ENCODE results near the gene IRS1.

The IRS1 gene

DNA sequence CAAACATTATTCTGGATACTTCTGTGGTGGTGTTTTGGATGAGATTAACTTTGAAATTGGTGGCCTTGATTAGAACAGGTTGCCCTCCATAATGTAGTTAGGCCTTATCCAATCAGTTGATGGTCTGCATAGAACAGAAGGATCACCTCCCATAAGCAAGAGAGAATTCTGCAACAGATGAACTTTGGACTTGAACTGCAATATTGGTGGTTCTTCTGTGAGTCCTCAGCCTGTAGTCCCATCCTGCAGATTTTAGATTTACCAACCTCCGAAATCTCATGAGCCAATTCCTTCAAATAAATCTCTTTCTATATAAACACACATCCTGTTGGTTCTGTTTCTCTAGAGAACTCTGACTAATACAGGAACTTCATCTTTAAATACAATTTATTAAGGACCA is 81.9 kb downstream of the IRS1 start:
- POLR2A ChIA-PET: no interaction called here
- no peak for DNase-seq (ENCODE audit: low read depth, low spot score)
- no peak overlapping the region for H3K4me3 ChIP-seq (ENCODE audit: low read depth, low read length)
- TF ChIP-seq, protein P1, sequence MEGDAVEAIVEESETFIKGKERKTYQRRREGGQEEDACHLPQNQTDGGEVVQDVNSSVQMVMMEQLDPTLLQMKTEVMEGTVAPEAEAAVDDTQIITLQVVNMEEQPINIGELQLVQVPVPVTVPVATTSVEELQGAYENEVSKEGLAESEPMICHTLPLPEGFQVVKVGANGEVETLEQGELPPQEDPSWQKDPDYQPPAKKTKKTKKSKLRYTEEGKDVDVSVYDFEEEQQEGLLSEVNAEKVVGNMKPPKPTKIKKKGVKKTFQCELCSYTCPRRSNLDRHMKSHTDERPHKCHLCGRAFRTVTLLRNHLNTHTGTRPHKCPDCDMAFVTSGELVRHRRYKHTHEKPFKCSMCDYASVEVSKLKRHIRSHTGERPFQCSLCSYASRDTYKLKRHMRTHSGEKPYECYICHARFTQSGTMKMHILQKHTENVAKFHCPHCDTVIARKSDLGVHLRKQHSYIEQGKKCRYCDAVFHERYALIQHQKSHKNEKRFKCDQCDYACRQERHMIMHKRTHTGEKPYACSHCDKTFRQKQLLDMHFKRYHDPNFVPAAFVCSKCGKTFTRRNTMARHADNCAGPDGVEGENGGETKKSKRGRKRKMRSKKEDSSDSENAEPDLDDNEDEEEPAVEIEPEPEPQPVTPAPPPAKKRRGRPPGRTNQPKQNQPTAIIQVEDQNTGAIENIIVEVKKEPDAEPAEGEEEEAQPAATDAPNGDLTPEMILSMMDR (IDR thresholded peaks at IDR 0.05; ENCODE audit: insufficient read depth, low read length, missing control alignments): no peak
- CTCF ChIA-PET: no interaction called here

DNA sequence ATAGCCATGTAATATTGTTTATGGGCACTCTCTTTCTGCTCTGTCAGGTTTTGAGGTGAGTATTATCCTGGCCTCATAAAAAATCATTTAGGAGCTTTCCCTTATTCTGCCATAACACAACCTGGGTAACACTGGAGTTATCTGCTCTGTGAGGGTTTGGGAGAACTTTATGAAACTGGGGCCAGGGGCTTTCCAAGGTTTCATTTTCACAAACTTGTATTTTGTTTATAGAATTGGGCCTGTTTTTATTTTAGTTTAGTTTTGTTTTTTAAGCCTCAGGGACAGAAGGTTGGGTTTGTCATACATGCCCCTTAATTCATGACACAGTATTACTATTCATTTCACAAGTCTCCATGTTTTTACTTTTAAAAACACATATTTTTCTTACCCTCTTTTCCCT is 83.5 kb downstream of the IRS1 start:
- TF ChIP-seq, protein P1 (IDR thresholded peaks at IDR 0.05; ENCODE audit: insufficient read depth, low read length, missing control alignments): no peak
- CTCF ChIA-PET: no interaction called here
- POLR2A ChIA-PET: no interaction called here
- H3K4me3 ChIP-seq (ENCODE audit: low read depth, low read length): no peak overlapping the region
- no peak for DNase-seq (ENCODE audit: low read depth, low spot score)

DNA sequence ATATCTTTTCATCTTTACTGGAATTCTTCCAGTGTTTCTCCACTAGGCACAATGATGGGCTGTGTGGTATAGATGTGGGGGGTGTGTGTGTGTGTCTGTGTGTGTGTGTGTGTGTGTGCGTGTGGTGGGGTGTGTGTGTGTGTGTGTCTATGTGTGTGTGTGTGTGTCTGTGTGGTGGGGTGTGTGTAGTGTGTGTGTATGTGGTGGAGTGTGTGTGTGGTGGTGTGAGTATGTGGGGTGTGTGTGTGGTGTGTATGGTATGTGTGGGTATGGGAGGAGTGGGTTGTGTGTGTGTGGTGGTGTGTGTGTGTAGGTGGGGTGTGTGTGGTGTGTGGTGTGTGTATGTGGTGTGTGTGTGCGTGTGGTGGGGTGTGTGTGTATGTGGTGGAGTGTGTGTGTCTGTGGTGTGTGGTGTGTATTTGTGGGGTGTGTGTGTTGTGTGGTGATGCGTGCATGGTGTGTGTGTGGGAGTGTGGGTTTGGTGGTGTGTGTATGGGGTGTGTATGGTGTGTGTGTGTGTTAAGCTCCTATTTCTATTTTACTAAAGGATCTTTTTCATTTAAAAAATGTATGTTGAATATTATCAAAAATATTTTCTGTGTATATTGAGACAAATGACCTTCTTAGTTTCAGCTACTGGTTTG is 84.2 kb downstream of the IRS1 start:
- CTCF ChIA-PET: no interaction called here
- TF ChIP-seq, protein P1 (IDR thresholded peaks at IDR 0.05; ENCODE audit: insufficient read depth, low read length, missing control alignments): no peak
- POLR2A ChIA-PET: no interaction called here
- no peak overlapping the region for H3K4me3 ChIP-seq (ENCODE audit: low read depth, low read length)
- DNase-seq (ENCODE audit: low read depth, low spot score): no peak

DNA sequence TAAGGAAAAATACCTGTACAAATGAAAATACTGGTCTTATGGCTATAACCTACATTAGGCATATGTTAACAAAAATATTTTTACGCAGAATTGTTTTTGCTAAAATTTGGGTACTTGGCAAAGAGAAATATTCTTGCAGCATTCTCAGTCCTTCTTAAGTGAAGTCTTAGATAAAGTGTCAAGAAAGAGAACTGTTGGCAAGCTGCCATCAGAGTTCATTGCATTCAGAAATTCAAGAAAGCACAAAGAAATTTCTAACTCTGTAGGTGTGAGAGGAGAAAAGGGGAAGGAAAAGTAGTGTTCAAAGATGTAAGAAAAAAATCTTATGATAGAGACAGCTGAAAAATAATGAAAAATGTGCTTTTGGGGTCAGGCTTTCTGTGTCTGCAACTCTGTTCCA is 86.7 kb downstream of the IRS1 start:
- POLR2A ChIA-PET: no interaction called here
- CTCF ChIA-PET: no interaction called here

DNA sequence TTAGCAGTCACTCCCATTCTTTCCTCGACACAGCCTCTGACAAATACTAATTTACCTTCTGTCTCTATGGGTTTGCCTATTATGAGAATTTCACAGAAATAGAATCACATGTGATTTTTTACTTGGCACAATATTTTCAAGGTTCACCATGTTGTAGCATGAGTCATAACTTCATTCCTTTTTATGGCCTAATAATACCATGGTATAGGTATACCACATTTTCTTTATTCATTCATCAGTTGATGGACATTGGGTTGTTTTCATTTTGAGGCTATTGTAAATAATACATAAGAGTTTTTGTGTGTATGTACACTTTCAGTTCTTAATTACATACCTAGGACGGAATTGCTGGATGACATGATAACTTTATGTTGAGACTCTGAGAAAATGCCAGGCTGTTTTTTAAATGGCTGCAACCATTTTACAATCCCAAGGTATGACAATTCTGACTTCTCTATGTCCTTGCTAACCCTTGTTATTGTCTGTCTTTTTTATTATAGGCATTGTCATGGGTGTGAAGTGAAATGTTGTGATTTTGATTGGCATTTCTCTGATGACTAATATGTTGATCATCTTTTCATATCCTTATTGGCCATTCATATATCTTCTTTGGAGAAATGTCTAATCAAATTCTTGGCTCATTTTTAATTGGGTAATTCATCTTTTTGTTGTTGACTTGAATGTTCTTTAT is 87.9 kb downstream of the IRS1 start:
- ChIA-PET POLR2A (no interaction called here), CTCF (no interaction called here)
- no peak for DNase-seq (ENCODE audit: low read depth, low spot score)
- no peak overlapping the region for H3K4me3 ChIP-seq (ENCODE audit: low read depth, low read length)
- TF ChIP-seq, protein P1 (IDR thresholded peaks at IDR 0.05; ENCODE audit: insufficient read depth, low read length, missing control alignments): no peak

More for the DNA sequence above, 86.7 kb downstream of the IRS1 start:
- DNase-seq (ENCODE audit: low read depth, low spot score): no peak
- H3K4me3 ChIP-seq (ENCODE audit: low read depth, low read length): no peak overlapping the region
- TF ChIP-seq, protein P1 (IDR thresholded peaks at IDR 0.05; ENCODE audit: insufficient read depth, low read length, missing control alignments): no peak

DNA sequence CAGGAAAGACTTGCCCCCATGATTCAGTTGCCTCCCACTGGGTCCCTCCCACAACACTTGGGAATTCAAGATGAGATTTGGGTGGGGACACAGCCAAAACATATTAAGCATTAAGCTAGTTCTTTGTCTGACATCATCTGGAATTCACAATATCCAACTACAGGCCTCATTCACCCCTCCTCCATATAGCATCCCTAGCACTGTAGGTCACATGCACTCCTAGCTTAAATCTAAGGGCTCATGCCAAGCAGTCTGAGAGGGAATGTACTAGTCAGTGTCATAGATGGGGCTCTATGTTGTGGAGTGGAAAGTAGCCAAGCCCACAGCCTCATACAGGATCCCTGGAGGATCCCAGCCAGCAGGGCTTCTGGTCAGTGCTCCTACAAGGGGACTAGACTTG is 92.1 kb downstream of the IRS1 start:
- H3K4me3 ChIP-seq (ENCODE audit: low read depth, low read length): no peak overlapping the region
- DNase-seq (ENCODE audit: low read depth, low spot score): peak; percentile 37
- TF ChIP-seq, protein P1 (IDR thresholded peaks at IDR 0.05; ENCODE audit: insufficient read depth, low read length, missing control alignments): no peak
- POLR2A ChIA-PET: no interaction called here
- CTCF ChIA-PET: no interaction called here
